Calu3 (cell line): ENCODE data around the gene ELMO1. TPM values are rescaled to one million over a fixed set of nuclear protein-coding genes. Genes with fewer than 3 reads are reported as not detected.

Experiments
- BruUV-seq: library from RNA; stranded (reverse); fragments of 400-500 nt; replicated peaks from 2 replicates; lab custom pipeline; 2021; lab: Mats Ljungman, UMichigan
- CTCF ChIA-PET: fragments of 300-600 bp; sonication (Branson Sonifier 250); formaldehyde crosslinking; loops from one replicate; lab custom pipeline; 2022; ENCODE audit warnings: antibody characterized with exemption; lab: Charles Lee
- DNase-seq: peaks from one replicate; pipeline ENCODE4 v3.0.0; 2022
- H3K27ac Mint-ChIP-seq: one replicate; pipeline ENCODE4 v1.8.0; 2022; ENCODE audit warnings: mixed read lengths; ENCODE audit not compliant: unreplicated experiment
- H3K27me3 Mint-ChIP-seq: one replicate; pipeline ENCODE4 v1.8.0; 2022; ENCODE audit warnings: mixed read lengths; ENCODE audit not compliant: unreplicated experiment
- H3K36me3 Mint-ChIP-seq: one replicate; pipeline ENCODE4 v1.8.0; 2022; ENCODE audit warnings: mild to moderate bottlenecking, moderate library complexity, mixed read lengths; ENCODE audit not compliant: insufficient read depth, unreplicated experiment
- H3K4me1 Mint-ChIP-seq: one replicate; pipeline ENCODE4 v1.8.0; 2022; ENCODE audit warnings: mild to moderate bottlenecking, low read depth, mixed read lengths; ENCODE audit not compliant: unreplicated experiment
- H3K4me3 Mint-ChIP-seq: one replicate; pipeline ENCODE4 v1.8.0; 2022; ENCODE audit warnings: mild to moderate bottlenecking, low read depth, moderate library complexity, mixed read lengths; ENCODE audit not compliant: unreplicated experiment
- H3K9me3 Mint-ChIP-seq: one replicate; pipeline ENCODE4 v1.8.0; 2022; ENCODE audit warnings: low read depth, mixed read lengths; ENCODE audit not compliant: unreplicated experiment
- CTCF ChIP-seq: fragments of 200-600 bp; IDR thresholded peaks from one replicate; pipeline ENCODE4 v1.8.0; 2022; ENCODE audit warnings: antibody characterized with exemption; ENCODE audit not compliant: unreplicated experiment
- intact Hi-C: fragments of 100-400 bp; cut with micrococcal nuclease; formaldehyde crosslinking; loops from one replicate; pipeline ENCODE4 v1.10.0; 2022; ENCODE audit not compliant: unreplicated experiment
- total RNA-seq: library from RNA; stranded (reverse); gene quantifications from 2 replicates; pipeline ENCODE4 v1.2.3, GENCODE V29; 2022

ELMO1 gene
- total RNA-seq, 1 experiment from 2014 or later = not detected

DNA sequence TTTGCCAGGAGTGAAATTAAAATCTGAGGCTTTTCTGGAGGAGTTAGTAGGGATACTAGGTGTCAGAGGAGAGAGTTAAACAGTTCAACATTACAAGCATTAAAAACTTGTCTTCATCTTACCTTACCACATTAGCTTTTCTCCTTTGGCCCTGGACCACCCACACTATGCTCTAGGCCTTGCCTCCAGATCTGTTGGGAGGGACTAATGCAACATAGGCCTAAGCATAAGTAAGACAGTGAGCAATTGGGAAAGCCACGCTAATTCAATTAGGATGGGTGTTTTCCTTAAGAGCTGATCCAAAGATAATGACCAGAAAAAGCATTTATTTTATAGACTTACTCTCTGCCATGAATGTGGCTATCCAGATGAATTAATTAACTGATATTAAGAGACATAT is 158.9 kb downstream of the ELMO1 start:
- CTCF ChIA-PET = no interaction called here
- Mint-ChIP-seq H3K36me3 (no peaks in the 10 kb centered on the region), H3K27me3 (no peaks in the 10 kb centered on the region), H3K4me3 (no peak overlapping the region), H3K9me3 (peaks cover 3% of the 10 kb centered on the region), H3K27ac (no peak overlapping the region), H3K4me1 (no peaks in the 10 kb centered on the region)
- intact Hi-C loops = no loop called here
- no TSS peak for BruUV-seq
- TF ChIP-seq CTCF = no peak
- DNase-seq = no peak

DNA sequence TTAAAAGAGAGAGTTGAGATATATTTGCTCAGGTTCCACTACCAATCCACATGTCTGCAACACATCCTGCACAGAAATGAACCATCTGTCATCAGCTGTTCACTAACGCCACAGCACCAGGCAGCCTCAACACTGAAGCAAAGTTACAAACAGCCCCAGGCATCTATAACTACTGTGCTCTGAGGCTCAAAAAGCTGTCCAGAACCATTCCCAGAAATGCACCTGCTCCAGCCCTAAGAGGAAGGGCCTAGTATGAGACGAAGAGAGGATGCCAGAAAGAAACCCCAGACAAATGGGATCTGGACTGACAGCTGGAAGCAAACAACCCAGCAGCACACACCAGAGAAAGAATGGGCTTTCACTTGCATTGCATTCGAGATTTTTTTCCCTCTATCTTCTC is 159.3 kb downstream of the ELMO1 start:
- no peak for DNase-seq
- CTCF ChIA-PET = no interaction called here
- no TSS peak for BruUV-seq
- peaks cover 3% of the 10 kb centered on the region for H3K9me3 Mint-ChIP-seq
- intact Hi-C loops = no loop called here
- H3K36me3 Mint-ChIP-seq = no peaks in the 10 kb centered on the region
- no peak for TF ChIP-seq CTCF
- no peaks in the 10 kb centered on the region for H3K4me1 Mint-ChIP-seq
- no peak overlapping the region for H3K4me3 Mint-ChIP-seq
- H3K27me3 Mint-ChIP-seq = no peaks in the 10 kb centered on the region
- H3K27ac Mint-ChIP-seq = no peak overlapping the region

DNA sequence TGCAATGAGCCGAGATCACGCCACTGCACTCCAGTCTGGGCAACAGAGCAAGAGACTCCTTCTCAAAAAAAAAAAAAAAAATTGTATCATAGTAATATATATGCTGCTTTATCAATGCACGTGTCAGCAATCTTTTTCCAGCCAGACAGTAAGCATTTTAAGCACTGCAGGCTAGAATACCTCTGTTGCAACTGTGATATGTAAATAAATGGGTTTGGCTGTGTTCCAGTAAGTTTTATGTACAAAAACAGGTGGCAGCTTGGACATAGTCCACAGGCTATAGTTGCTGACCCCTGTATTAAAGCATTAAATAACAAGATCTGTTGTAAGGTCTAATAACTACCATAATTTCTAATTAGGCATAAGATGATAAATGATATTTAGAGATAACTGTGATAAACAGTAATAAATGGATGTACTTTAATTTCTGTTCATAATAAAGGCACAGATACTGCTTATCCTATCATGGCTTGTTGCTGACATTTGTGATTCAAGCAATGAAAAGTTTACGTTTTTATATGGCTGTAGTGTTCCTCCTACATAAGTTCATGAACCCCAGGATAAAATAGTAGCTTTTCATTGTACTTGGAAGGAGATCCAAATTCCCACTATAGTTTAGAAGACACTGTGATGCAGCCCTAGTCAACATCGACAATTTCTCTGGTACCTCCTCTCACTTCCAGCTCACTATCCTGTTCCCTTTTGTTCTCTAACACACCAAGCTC is 161.4 kb downstream of the ELMO1 start:
- H3K27ac Mint-ChIP-seq = no peak overlapping the region
- peaks cover 11% of the 10 kb centered on the region for H3K27me3 Mint-ChIP-seq
- CTCF ChIA-PET = interaction anchor here (0.6 to 0.7 kb wide), 4 partner anchors 10 to 1426 kb away, joined by 3 to 5 read pairs (median 4); no protein-coding TSS in a partner anchor
- BruUV-seq = no TSS peak
- H3K4me1 Mint-ChIP-seq = no peaks in the 10 kb centered on the region
- no peaks in the 10 kb centered on the region for H3K36me3 Mint-ChIP-seq
- DNase-seq = no peak
- H3K9me3 Mint-ChIP-seq = peaks cover 3% of the 10 kb centered on the region
- H3K4me3 Mint-ChIP-seq = no peak overlapping the region
- no peak for TF ChIP-seq CTCF
- intact Hi-C loops = no loop called here

GRCh38 chr7:37286454-37286832 is 162.2 kb downstream of the ELMO1 start:
- peaks cover 12% of the 10 kb centered on the region for H3K27me3 Mint-ChIP-seq
- no peak for DNase-seq

More at GRCh38 chr7:37286454-37286832, 162.2 kb downstream of the ELMO1 start:
- Mint-ChIP-seq H3K27ac (no peak overlapping the region), H3K36me3 (no peaks in the 10 kb centered on the region), H3K9me3 (peaks cover 3% of the 10 kb centered on the region), H3K4me1 (no peaks in the 10 kb centered on the region), H3K4me3 (no peak overlapping the region)
- CTCF ChIA-PET = interaction anchor here (0.6 to 0.7 kb wide), 4 partner anchors 11 to 1426 kb away, joined by 3 to 5 read pairs (median 4); no protein-coding TSS in a partner anchor
- intact Hi-C loops = no loop called here
- BruUV-seq = no TSS peak
- TF ChIP-seq CTCF = no peak
